Testis (tissue), 2 donors: ENCODE results near the gene FBXO38.

Experiments used
- CTCF ChIP-seq, 3 experiments: fragments of 450-650 bp in 2 of 3; fragments of 200-600 bp in 1 of 3; sonication (generic) in 1 of 3; IDR thresholded peaks; one replicate each; pipeline ENCODE4 v1.5.1; 2016 to 2019; ENCODE audit warnings: antibody characterized with exemption in 3 of 3, mild to moderate bottlenecking in 2 of 3, moderate library complexity in 1 of 3
- POLR2A ChIP-seq: fragments of 450-650 bp; IDR thresholded peaks from one replicate; pipeline ENCODE4 v1.6.1; 2017; ENCODE audit warnings: antibody characterized with exemption, mild to moderate bottlenecking, moderate library complexity

GRCh38 chr5:148342371-148343045 is 41.2 kb upstream of the FBXO38 start:
- TF ChIP-seq POLR2A = no peak
- TF ChIP-seq CTCF (IDR thresholded peaks at IDR 0.05) = no peak
